Measurements from ENCODE around the gene PTPRN2. TPM values are rescaled to one million over a fixed set of nuclear protein-coding genes. Genes with fewer than 3 reads are reported as not detected.

The PTPRN2 gene
- total and polyA plus RNA-seq, 2 donors (not counting 3 experiments of a cell fraction or from before 2014, with no cell fraction given), result 0.62 to 0.88 TPM

GRCh38 chr7:158388928-158389327 lies 198.7 kb downstream of the PTPRN2 start:
- Histone ChIP-seq H3K79me2 (ENCODE audit: control insufficient read depth, insufficient read depth, low read length) (no peaks in the 10 kb centered on the region), H3K27ac (ENCODE audit: insufficient read depth, low read depth, low read length) (no peak overlapping the region), H3K9ac (replicated peaks; ENCODE audit: extremely low read depth, insufficient read depth, low read length) (no peak overlapping the region), H3K4me3 (replicated peaks in 1 of 3; ENCODE audit: insufficient read depth in 1 of 3, low read depth in 1 of 3, low read length in 3 of 3) (no peak overlapping the region), H3K9me1 (replicated peaks; ENCODE audit: control insufficient read depth, extremely low read depth, insufficient read depth, low read length) (no peaks in the 10 kb centered on the region), H3K36me3 (ENCODE audit: control insufficient read depth in 2 of 2, extremely low read depth in 1 of 2, insufficient read depth in 2 of 2, low read length in 2 of 2) (no peaks in the 10 kb centered on the region), H3K4me2 (ENCODE audit: insufficient read depth, low read length) (no peak overlapping the region), H4K20me1 (replicated peaks; ENCODE audit: control insufficient read depth, extremely low read depth, insufficient read depth, low read length) (no peaks in the 10 kb centered on the region), H3K27me3 (ENCODE audit: control insufficient read depth in 2 of 2, insufficient read depth in 2 of 2, low read length in 2 of 2) (no peaks in the 10 kb centered on the region), H3K4me1 (ENCODE audit: control insufficient read depth, extremely low read depth, insufficient read depth, low read length) (no peaks in the 10 kb centered on the region), H3K9me3 (replicated peaks; ENCODE audit: control insufficient read depth, insufficient read depth, low read length) (peaks cover 4% of the 10 kb centered on the region), H2AFZ (ENCODE audit: low read depth, low read length) (no peak overlapping the region)
- no peak for TF ChIP-seq EZH2 (IDR thresholded peaks at IDR 0.05; ENCODE audit: borderline replicate concordance, low read depth, low read length, severe bottlenecking)
- DNase-seq (ENCODE audit: low read depth, low spot score) (no peak), FAIRE-seq (no peak)
- intact Hi-C loops (cut with micrococcal nuclease) (no loop called here), dilution Hi-C loops (cut with MboI; ENCODE audit: extremely low pct_ligation_motif_present, low sequenced_read_pairs) (no loop called here)
- BruUV-seq (replicated peaks), result no TSS peak
- ChIA-PET CTCF (no interaction called here), POLR2A (no interaction called here)

GRCh38 chr7:158388072-158388471 lies 199.6 kb downstream of the PTPRN2 start:
- no peak for FAIRE-seq
- no peak for DNase-seq (ENCODE audit: low read depth, low spot score)
- POLR2A ChIA-PET, result no interaction called here
- H3K9me3 ChIP-seq (replicated peaks; ENCODE audit: control insufficient read depth, insufficient read depth, low read length), result peaks cover 4% of the 10 kb centered on the region
- no peaks in the 10 kb centered on the region for H3K4me1 ChIP-seq (ENCODE audit: control insufficient read depth, extremely low read depth, insufficient read depth, low read length)
- intact Hi-C loops (cut with micrococcal nuclease), result no loop called here
- no peaks in the 10 kb centered on the region for H4K20me1 ChIP-seq (replicated peaks; ENCODE audit: control insufficient read depth, extremely low read depth, insufficient read depth, low read length)
- no peaks in the 10 kb centered on the region for H3K9me1 ChIP-seq (replicated peaks; ENCODE audit: control insufficient read depth, extremely low read depth, insufficient read depth, low read length)
- H3K27ac ChIP-seq (ENCODE audit: insufficient read depth, low read depth, low read length), result no peak overlapping the region
- no peaks in the 10 kb centered on the region for H3K79me2 ChIP-seq (ENCODE audit: control insufficient read depth, insufficient read depth, low read length)
- BruUV-seq (replicated peaks), result no TSS peak
- no peak overlapping the region for H3K9ac ChIP-seq (replicated peaks; ENCODE audit: extremely low read depth, insufficient read depth, low read length)
- no peaks in the 10 kb centered on the region for H3K27me3 ChIP-seq (ENCODE audit: control insufficient read depth in 2 of 2, insufficient read depth in 2 of 2, low read length in 2 of 2)
- TF ChIP-seq MYC (IDR thresholded peaks at IDR 0.05; ENCODE audit: low read depth, low read length) (no peak), POLR2A (IDR thresholded peaks at IDR 0.05; ENCODE audit: low read depth, low read length) (no peak), JUN (IDR thresholded peaks at IDR 0.05; ENCODE audit: borderline replicate concordance, insufficient read depth, insufficient read length, low read depth) (no peak), FOS (IDR thresholded peaks at IDR 0.05; ENCODE audit: borderline replicate concordance, insufficient read depth, low read length) (no peak), MAX (IDR thresholded peaks at IDR 0.05; ENCODE audit: insufficient read depth, insufficient read length) (no peak), GATA2 (IDR thresholded peaks at IDR 0.05; ENCODE audit: insufficient read depth, insufficient read length, low read depth, low read length) (no peak), EZH2 (IDR thresholded peaks at IDR 0.05; ENCODE audit: borderline replicate concordance, low read depth, low read length, severe bottlenecking) (no peak), POLR2AphosphoS5 (IDR thresholded peaks at IDR 0.05; ENCODE audit: insufficient read depth, low read depth, low read length) (no peak)
- TF ChIP-seq, protein P1, sequence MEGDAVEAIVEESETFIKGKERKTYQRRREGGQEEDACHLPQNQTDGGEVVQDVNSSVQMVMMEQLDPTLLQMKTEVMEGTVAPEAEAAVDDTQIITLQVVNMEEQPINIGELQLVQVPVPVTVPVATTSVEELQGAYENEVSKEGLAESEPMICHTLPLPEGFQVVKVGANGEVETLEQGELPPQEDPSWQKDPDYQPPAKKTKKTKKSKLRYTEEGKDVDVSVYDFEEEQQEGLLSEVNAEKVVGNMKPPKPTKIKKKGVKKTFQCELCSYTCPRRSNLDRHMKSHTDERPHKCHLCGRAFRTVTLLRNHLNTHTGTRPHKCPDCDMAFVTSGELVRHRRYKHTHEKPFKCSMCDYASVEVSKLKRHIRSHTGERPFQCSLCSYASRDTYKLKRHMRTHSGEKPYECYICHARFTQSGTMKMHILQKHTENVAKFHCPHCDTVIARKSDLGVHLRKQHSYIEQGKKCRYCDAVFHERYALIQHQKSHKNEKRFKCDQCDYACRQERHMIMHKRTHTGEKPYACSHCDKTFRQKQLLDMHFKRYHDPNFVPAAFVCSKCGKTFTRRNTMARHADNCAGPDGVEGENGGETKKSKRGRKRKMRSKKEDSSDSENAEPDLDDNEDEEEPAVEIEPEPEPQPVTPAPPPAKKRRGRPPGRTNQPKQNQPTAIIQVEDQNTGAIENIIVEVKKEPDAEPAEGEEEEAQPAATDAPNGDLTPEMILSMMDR (IDR thresholded peaks at IDR 0.05; ENCODE audit: extremely low read depth in 1 of 2, insufficient read depth in 1 of 2, low read depth in 1 of 2, low read length in 2 of 2), result no peak
- H3K4me2 ChIP-seq (ENCODE audit: insufficient read depth, low read length), result no peak overlapping the region
- CTCF ChIA-PET, result no interaction called here
- no peak overlapping the region for H3K4me3 ChIP-seq (replicated peaks in 1 of 3; ENCODE audit: insufficient read depth in 1 of 3, low read depth in 1 of 3, low read length in 3 of 3)
- dilution Hi-C loops (cut with MboI; ENCODE audit: extremely low pct_ligation_motif_present, low sequenced_read_pairs), result no loop called here
- H3K36me3 ChIP-seq (ENCODE audit: control insufficient read depth in 2 of 2, extremely low read depth in 1 of 2, insufficient read depth in 2 of 2, low read length in 2 of 2), result no peaks in the 10 kb centered on the region
- no peak overlapping the region for H2AFZ ChIP-seq (ENCODE audit: low read depth, low read length)

Data from endothelial cell of umbilical vein (primary cell).